Panc1 (cell line): ENCODE data around the gene PSMD8. TPM values are rescaled to one million over a fixed set of nuclear protein-coding genes. Genes with fewer than 3 reads are reported as not detected.

Source experiments
- ATAC-seq: fragments of 200-7000 bp; cut with Tn5 transposase; 2 replicates; pipeline ENCODE4 v1.9.1; 2020; ENCODE audit warnings: mild to moderate bottlenecking, moderate library complexity
- BruUV-seq: library from RNA; stranded (reverse); fragments of 400-500 nt; replicated peaks from 2 replicates; lab custom pipeline; 2021; lab: Mats Ljungman, UMichigan
- CTCF ChIA-PET: fragments of 300-600 bp; sonication (Branson Sonifier 250); formaldehyde crosslinking; loops from one replicate; lab custom pipeline; 2022; ENCODE audit warnings: antibody characterized with exemption; lab: Charles Lee
- POLR2A ChIA-PET: fragments of 300-600 bp; sonication (Branson Sonifier 250); formaldehyde crosslinking; loops from one replicate; lab custom pipeline; 2022; ENCODE audit warnings: antibody characterized with exemption; lab: Charles Lee
- DNase-seq: peaks from one replicate; pipeline ENCODE4 v3.0.0-alpha.2; 2010; ENCODE audit warnings: low read depth, low spot score
- H3K27ac ChIP-seq: 2 replicates; pipeline ENCODE4 v1.5.1; 2011; ENCODE audit warnings: mild to moderate bottlenecking, low read length, inconsistent platforms
- H3K27me3 ChIP-seq: fragments of 200-500 bp; sonication (Bioruptor generic); 2 replicates; pipeline ENCODE4 v1.6.0; 2014; ENCODE audit warnings: low read length, inconsistent platforms; ENCODE audit not compliant: control insufficient read depth, insufficient read depth
- H3K36me3 ChIP-seq: fragments of 200-500 bp; sonication (Bioruptor generic); 2 replicates; pipeline ENCODE4 v1.5.1; 2014; ENCODE audit warnings: inconsistent platforms, mild to moderate bottlenecking, low read length, moderate library complexity; ENCODE audit not compliant: control insufficient read depth, insufficient read depth
- H3K4me1 ChIP-seq: 2 replicates; pipeline ENCODE4 v1.5.1; 2011; ENCODE audit warnings: inconsistent platforms, mild to moderate bottlenecking, low read length, moderate library complexity; ENCODE audit not compliant: control insufficient read depth, insufficient read depth
- H3K4me3 ChIP-seq, 2 experiments: 2 replicates each; pipeline ENCODE4 v1.5.1; 2011 to 2012; ENCODE audit warnings: low read depth in 2 of 2, low read length in 2 of 2, mild to moderate bottlenecking in 2 of 2, inconsistent platforms in 1 of 2, moderate library complexity in 1 of 2
- H3K9me3 ChIP-seq: fragments of 200-500 bp; sonication (Bioruptor generic); 2 replicates; pipeline ENCODE4 v1.5.1; 2014; ENCODE audit warnings: low read depth, mild to moderate bottlenecking, inconsistent platforms, low read length, moderate library complexity; ENCODE audit not compliant: control insufficient read depth, insufficient read depth
- CTCF ChIP-seq: fragments of 450-650 bp; IDR thresholded peaks from 2 replicates; pipeline ENCODE4 v1.5.1; 2017; ENCODE audit warnings: mild to moderate bottlenecking
- POLR2AphosphoS5 ChIP-seq: IDR thresholded peaks from 2 replicates; pipeline ENCODE4 v1.6.1; 2012; ENCODE audit warnings: mild to moderate bottlenecking, low read depth, low read length, moderate library complexity
- REST ChIP-seq, 2 experiments: IDR thresholded peaks; 2 replicates each; pipeline ENCODE4 v1.6.1; 2011 to 2012; ENCODE audit warnings: low read depth in 2 of 2, control low read depth in 1 of 2, low read length in 1 of 2, mild to moderate bottlenecking in 1 of 2, moderate library complexity in 1 of 2; ENCODE audit not compliant: insufficient read depth in 1 of 2
- SIN3A ChIP-seq: IDR thresholded peaks from 2 replicates; pipeline ENCODE4 v1.6.1; 2012; ENCODE audit warnings: low read depth, mild to moderate bottlenecking, low read length, moderate library complexity, borderline replicate concordance; ENCODE audit not compliant: insufficient read depth
- TCF7L2 ChIP-seq: IDR thresholded peaks from 2 replicates; pipeline ENCODE4 v1.6.1; 2011; ENCODE audit warnings: mild to moderate bottlenecking, low read depth, low read length, inconsistent platforms
- in situ Hi-C: cut with HindIII; loops from 2 replicates; pipeline ENCODE4 v1.10.0; 2016; ENCODE audit warnings: low sequenced_read_pairs, low pct_unique_long_range_greater_than_20kb
- intact Hi-C: fragments of 100-400 bp; cut with micrococcal nuclease; formaldehyde crosslinking; loops from one replicate; pipeline ENCODE4 v1.10.0; 2022; ENCODE audit not compliant: unreplicated experiment
- total RNA-seq: library from RNA; stranded (reverse); gene quantifications from one replicate; pipeline ENCODE4 v1.2.1, GENCODE V29; 2021; ENCODE audit not compliant: unreplicated experiment

The PSMD8 gene
- total RNA-seq, 1 experiment from 2014 or later = 388 TPM

GRCh38 chr19:38420935-38421334, 46.6 kb downstream of the PSMD8 start:
- H3K27me3 ChIP-seq = no peaks in the 10 kb centered on the region
- ATAC-seq = no peak
- H3K27ac ChIP-seq = no peak overlapping the region
- H3K4me3 ChIP-seq = no peak overlapping the region
- CTCF ChIA-PET = interaction anchor here (0.6 to 1.0 kb wide), 2 partner anchors 58 to 180 kb away, joined by 3 to 4 read pairs; no protein-coding TSS in a partner anchor
- H3K36me3 ChIP-seq = no peaks in the 10 kb centered on the region
- H3K4me1 ChIP-seq = no peaks in the 10 kb centered on the region
- no TSS peak for BruUV-seq
- intact Hi-C loops (no loop called here), in situ Hi-C loops (no loop called here)
- TF ChIP-seq REST (IDR thresholded peaks at IDR 0.05; ENCODE audit: insufficient read depth in 1 of 2, low read depth in 2 of 2, low read length in 1 of 2) (no peak), POLR2AphosphoS5 (no peak), SIN3A (no peak), CTCF (no peak), TCF7L2 (no peak)
- H3K9me3 ChIP-seq = no peaks in the 10 kb centered on the region
- POLR2A ChIA-PET = no interaction called here
- DNase-seq = no peak

GRCh38 chr19:38421856-38422255, 47.5 kb downstream of the PSMD8 start:
- ChIA-PET CTCF (interaction anchor here (1.0 kb wide), 1 partner anchor 57 kb away, joined by 4 read pairs; no protein-coding TSS in a partner anchor), POLR2A (no interaction called here)
- H3K36me3 ChIP-seq = no peaks in the 10 kb centered on the region
- intact Hi-C loops (no loop called here), in situ Hi-C loops (no loop called here)
- no peaks in the 10 kb centered on the region for H3K27me3 ChIP-seq
- TF ChIP-seq REST (IDR thresholded peaks at IDR 0.05; ENCODE audit: insufficient read depth in 1 of 2, low read depth in 2 of 2, low read length in 1 of 2) (no peak), POLR2AphosphoS5 (no peak), TCF7L2 (no peak), SIN3A (no peak), CTCF (no peak)
- H3K27ac ChIP-seq = no peak overlapping the region
- no peak for DNase-seq
- no TSS peak for BruUV-seq
- no peaks in the 10 kb centered on the region for H3K9me3 ChIP-seq
- no peaks in the 10 kb centered on the region for H3K4me1 ChIP-seq
- no peak for ATAC-seq
- H3K4me3 ChIP-seq = no peak overlapping the region
